HepG2 (cell line): Measurements from ENCODE around the gene GTF3A.

Experiments
- BHLHE40 ChIP-seq: IDR thresholded peaks from 2 replicates; pipeline ENCODE4 v1.6.1; 2011; ENCODE audit warnings: low read length, improper control_type of control experiment
- ZMYM4 ChIP-seq: sonication (generic); formaldehyde crosslinking; IDR thresholded peaks from 2 replicates; pipeline ENCODE4 v1.8.1; 2023; ENCODE audit warnings: mild to moderate bottlenecking, missing genetic modification reagents
- TF ChIP-seq, protein P1 (sequence below), 2 experiments: IDR thresholded peaks; 2 replicates each; pipeline ENCODE4 v1.6.1; 2011 to 2012; ENCODE audit warnings: low read length in 2 of 2, borderline replicate concordance in 1 of 2, low read depth in 1 of 2, mild to moderate bottlenecking in 1 of 2, moderate library complexity in 1 of 2

- no peak for TF ChIP-seq BHLHE40
- TF ChIP-seq ZMYM4 (CRISPR knock-in tag), result no peak
- TF ChIP-seq, protein P1, sequence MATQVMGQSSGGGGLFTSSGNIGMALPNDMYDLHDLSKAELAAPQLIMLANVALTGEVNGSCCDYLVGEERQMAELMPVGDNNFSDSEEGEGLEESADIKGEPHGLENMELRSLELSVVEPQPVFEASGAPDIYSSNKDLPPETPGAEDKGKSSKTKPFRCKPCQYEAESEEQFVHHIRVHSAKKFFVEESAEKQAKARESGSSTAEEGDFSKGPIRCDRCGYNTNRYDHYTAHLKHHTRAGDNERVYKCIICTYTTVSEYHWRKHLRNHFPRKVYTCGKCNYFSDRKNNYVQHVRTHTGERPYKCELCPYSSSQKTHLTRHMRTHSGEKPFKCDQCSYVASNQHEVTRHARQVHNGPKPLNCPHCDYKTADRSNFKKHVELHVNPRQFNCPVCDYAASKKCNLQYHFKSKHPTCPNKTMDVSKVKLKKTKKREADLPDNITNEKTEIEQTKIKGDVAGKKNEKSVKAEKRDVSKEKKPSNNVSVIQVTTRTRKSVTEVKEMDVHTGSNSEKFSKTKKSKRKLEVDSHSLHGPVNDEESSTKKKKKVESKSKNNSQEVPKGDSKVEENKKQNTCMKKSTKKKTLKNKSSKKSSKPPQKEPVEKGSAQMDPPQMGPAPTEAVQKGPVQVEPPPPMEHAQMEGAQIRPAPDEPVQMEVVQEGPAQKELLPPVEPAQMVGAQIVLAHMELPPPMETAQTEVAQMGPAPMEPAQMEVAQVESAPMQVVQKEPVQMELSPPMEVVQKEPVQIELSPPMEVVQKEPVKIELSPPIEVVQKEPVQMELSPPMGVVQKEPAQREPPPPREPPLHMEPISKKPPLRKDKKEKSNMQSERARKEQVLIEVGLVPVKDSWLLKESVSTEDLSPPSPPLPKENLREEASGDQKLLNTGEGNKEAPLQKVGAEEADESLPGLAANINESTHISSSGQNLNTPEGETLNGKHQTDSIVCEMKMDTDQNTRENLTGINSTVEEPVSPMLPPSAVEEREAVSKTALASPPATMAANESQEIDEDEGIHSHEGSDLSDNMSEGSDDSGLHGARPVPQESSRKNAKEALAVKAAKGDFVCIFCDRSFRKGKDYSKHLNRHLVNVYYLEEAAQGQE (IDR thresholded peaks at IDR 0.05; ENCODE audit: borderline replicate concordance in 1 of 2, low read depth in 1 of 2, low read length in 2 of 2), result no peak
Observed at GRCh38 chr13:27406178-27406939, 18.1 kb upstream of the GTF3A start.
